Ramos (cell line): Measurements from ENCODE around the gene DICER1.
"Not testable (repeated sequence)": the region's sequence is repeated elsewhere in the genome, so short reads cannot be mapped to it uniquely, and the experiment has no call there.

ENCODE experiments used
- in situ Hi-C: fragments of 300-500 bp; cut with MboI; formaldehyde crosslinking; loops from one replicate; pipeline ENCODE4 v1.14.3; 2022; ENCODE audit warnings: low sequenced_read_pairs; ENCODE audit not compliant: unreplicated experiment

Gene DICER1

GRCh38 chr14:95153866-95154265 is 3.5 kb downstream of the DICER1 start:
- in situ Hi-C loops: no loop called here

GRCh38 chr14:95151561-95151960 is 5.8 kb downstream of the DICER1 start:
- in situ Hi-C loops: no loop called here

GRCh38 chr14:95150910-95151309 is 6.4 kb downstream of the DICER1 start:
- in situ Hi-C loops: no loop called here

- in situ Hi-C loops: no loop called here
These were observed 7.9 kb downstream of the DICER1 start for GRCh38 chr14:95149441-95149840.

GRCh38 chr14:95147597-95147996 is 9.7 kb downstream of the DICER1 start:
- in situ Hi-C loops: no loop called here

GRCh38 chr14:95146079-95146771 is 11.1 kb downstream of the DICER1 start:
- in situ Hi-C loops: no loop called here

GRCh38 chr14:95144849-95145248 is 12.5 kb downstream of the DICER1 start:
- in situ Hi-C loops: no loop called here

GRCh38 chr14:95143808-95144620 is 13.3 kb downstream of the DICER1 start:
- in situ Hi-C loops: no loop called here

GRCh38 chr14:95142208-95142607 is 15.1 kb downstream of the DICER1 start:
- in situ Hi-C loops: no loop called here

GRCh38 chr14:95141684-95142083 is 15.6 kb downstream of the DICER1 start:
- in situ Hi-C loops: no loop called here

- in situ Hi-C loops: no loop called here
These were observed 17.1 kb downstream of the DICER1 start for GRCh38 chr14:95140060-95140858.

- in situ Hi-C loops: no loop called here
These were observed 18.5 kb downstream of the DICER1 start for GRCh38 chr14:95138876-95139275.

GRCh38 chr14:95138455-95138854 is 18.9 kb downstream of the DICER1 start:
- in situ Hi-C loops: not testable (repeated sequence)

- in situ Hi-C loops: no loop called here
These were observed 19.5 kb downstream of the DICER1 start for GRCh38 chr14:95137804-95138167.

GRCh38 chr14:95137164-95137803 is 20.0 kb downstream of the DICER1 start:
- in situ Hi-C loops: no loop called here

GRCh38 chr14:95136631-95137030 is 20.7 kb downstream of the DICER1 start:
- in situ Hi-C loops: no loop called here

- in situ Hi-C loops: no loop called here
These were observed 22.9 kb downstream of the DICER1 start for GRCh38 chr14:95134304-95134933.

GRCh38 chr14:95133282-95133681 is 24.0 kb downstream of the DICER1 start:
- in situ Hi-C loops: no loop called here

GRCh38 chr14:95132760-95133159 is 24.6 kb downstream of the DICER1 start:
- in situ Hi-C loops: no loop called here

- in situ Hi-C loops: no loop called here
These were observed 26.8 kb downstream of the DICER1 start for GRCh38 chr14:95130549-95130948.
